Calu3 (cell line): ENCODE data around the gene FAM120B. TPM values are rescaled to one million over a fixed set of nuclear protein-coding genes. Genes with fewer than 3 reads are reported as not detected.

Source experiments
- BruUV-seq: library from RNA; stranded (reverse); fragments of 400-500 nt; replicated peaks from 2 replicates; lab custom pipeline; 2021; lab: Mats Ljungman, UMichigan
- CTCF ChIA-PET: fragments of 300-600 bp; sonication (Branson Sonifier 250); formaldehyde crosslinking; loops from one replicate; lab custom pipeline; 2022; ENCODE audit warnings: antibody characterized with exemption; lab: Charles Lee
- DNase-seq: peaks from one replicate; pipeline ENCODE4 v3.0.0; 2022
- H3K27ac Mint-ChIP-seq: one replicate; pipeline ENCODE4 v1.8.0; 2022; ENCODE audit warnings: mixed read lengths; ENCODE audit not compliant: unreplicated experiment
- H3K27me3 Mint-ChIP-seq: one replicate; pipeline ENCODE4 v1.8.0; 2022; ENCODE audit warnings: mixed read lengths; ENCODE audit not compliant: unreplicated experiment
- H3K36me3 Mint-ChIP-seq: one replicate; pipeline ENCODE4 v1.8.0; 2022; ENCODE audit warnings: mild to moderate bottlenecking, moderate library complexity, mixed read lengths; ENCODE audit not compliant: insufficient read depth, unreplicated experiment
- H3K4me1 Mint-ChIP-seq: one replicate; pipeline ENCODE4 v1.8.0; 2022; ENCODE audit warnings: mild to moderate bottlenecking, low read depth, mixed read lengths; ENCODE audit not compliant: unreplicated experiment
- H3K4me3 Mint-ChIP-seq: one replicate; pipeline ENCODE4 v1.8.0; 2022; ENCODE audit warnings: mild to moderate bottlenecking, low read depth, moderate library complexity, mixed read lengths; ENCODE audit not compliant: unreplicated experiment
- H3K9me3 Mint-ChIP-seq: one replicate; pipeline ENCODE4 v1.8.0; 2022; ENCODE audit warnings: low read depth, mixed read lengths; ENCODE audit not compliant: unreplicated experiment
- intact Hi-C: fragments of 100-400 bp; cut with micrococcal nuclease; formaldehyde crosslinking; loops from one replicate; pipeline ENCODE4 v1.10.0; 2022; ENCODE audit not compliant: unreplicated experiment
- total RNA-seq: library from RNA; stranded (reverse); gene quantifications from 2 replicates; pipeline ENCODE4 v1.2.3, GENCODE V29; 2022
- TF ChIP-seq, protein P1 (sequence below): fragments of 200-600 bp; IDR thresholded peaks from one replicate; pipeline ENCODE4 v1.8.0; 2022; ENCODE audit warnings: antibody characterized with exemption; ENCODE audit not compliant: unreplicated experiment

The FAM120B gene
- total RNA-seq, 1 experiment from 2014 or later: 13.2 TPM

- H3K27me3 Mint-ChIP-seq: no peaks in the 10 kb centered on the region
- DNase-seq: no peak
These were observed 95.9 kb downstream of the FAM120B start for GRCh38 chr6:170402318-170403040.

GRCh38 chr6:170403451-170403850 lies 96.9 kb downstream of the FAM120B start:
- H3K36me3 Mint-ChIP-seq: peaks cover 5% of the 10 kb centered on the region
- H3K9me3 Mint-ChIP-seq: no peaks in the 10 kb centered on the region
- H3K4me3 Mint-ChIP-seq: no peak overlapping the region
- TF ChIP-seq, protein P1, sequence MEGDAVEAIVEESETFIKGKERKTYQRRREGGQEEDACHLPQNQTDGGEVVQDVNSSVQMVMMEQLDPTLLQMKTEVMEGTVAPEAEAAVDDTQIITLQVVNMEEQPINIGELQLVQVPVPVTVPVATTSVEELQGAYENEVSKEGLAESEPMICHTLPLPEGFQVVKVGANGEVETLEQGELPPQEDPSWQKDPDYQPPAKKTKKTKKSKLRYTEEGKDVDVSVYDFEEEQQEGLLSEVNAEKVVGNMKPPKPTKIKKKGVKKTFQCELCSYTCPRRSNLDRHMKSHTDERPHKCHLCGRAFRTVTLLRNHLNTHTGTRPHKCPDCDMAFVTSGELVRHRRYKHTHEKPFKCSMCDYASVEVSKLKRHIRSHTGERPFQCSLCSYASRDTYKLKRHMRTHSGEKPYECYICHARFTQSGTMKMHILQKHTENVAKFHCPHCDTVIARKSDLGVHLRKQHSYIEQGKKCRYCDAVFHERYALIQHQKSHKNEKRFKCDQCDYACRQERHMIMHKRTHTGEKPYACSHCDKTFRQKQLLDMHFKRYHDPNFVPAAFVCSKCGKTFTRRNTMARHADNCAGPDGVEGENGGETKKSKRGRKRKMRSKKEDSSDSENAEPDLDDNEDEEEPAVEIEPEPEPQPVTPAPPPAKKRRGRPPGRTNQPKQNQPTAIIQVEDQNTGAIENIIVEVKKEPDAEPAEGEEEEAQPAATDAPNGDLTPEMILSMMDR: no peak
- no TSS peak for BruUV-seq
- H3K27me3 Mint-ChIP-seq: no peaks in the 10 kb centered on the region
- no peak for DNase-seq
- H3K4me1 Mint-ChIP-seq: no peaks in the 10 kb centered on the region
- intact Hi-C loops: no loop called here
- CTCF ChIA-PET: no interaction called here
- no peak overlapping the region for H3K27ac Mint-ChIP-seq

More at GRCh38 chr6:170402318-170403040, 95.9 kb downstream of the FAM120B start:
- Mint-ChIP-seq H3K4me3 (no peak overlapping the region), H3K4me1 (no peaks in the 10 kb centered on the region), H3K9me3 (no peaks in the 10 kb centered on the region), H3K36me3 (peaks cover 5% of the 10 kb centered on the region), H3K27ac (no peak overlapping the region)
- CTCF ChIA-PET: no interaction called here
- TF ChIP-seq, protein P1: no peak
- intact Hi-C loops: no loop called here
- BruUV-seq: no TSS peak

- intact Hi-C loops: no loop called here
- Mint-ChIP-seq H3K4me1 (no peaks in the 10 kb centered on the region), H3K27ac (no peak overlapping the region), H3K4me3 (no peak overlapping the region), H3K9me3 (no peaks in the 10 kb centered on the region), H3K36me3 (peaks cover 5% of the 10 kb centered on the region), H3K27me3 (no peaks in the 10 kb centered on the region)
- no peak for DNase-seq
- TF ChIP-seq, protein P1: no peak
- CTCF ChIA-PET: no interaction called here
- BruUV-seq: no TSS peak
These were observed 97.5 kb downstream of the FAM120B start for GRCh38 chr6:170404036-170404435.

- Mint-ChIP-seq H3K4me1 (no peaks in the 10 kb centered on the region), H3K36me3 (peaks cover 5% of the 10 kb centered on the region), H3K27me3 (no peaks in the 10 kb centered on the region), H3K27ac (no peak overlapping the region), H3K9me3 (no peaks in the 10 kb centered on the region), H3K4me3 (no peak overlapping the region)
- no peak for DNase-seq
- intact Hi-C loops: no loop called here
- no TSS peak for BruUV-seq
- TF ChIP-seq, protein P1: no peak
- CTCF ChIA-PET: no interaction called here
These were observed 98.1 kb downstream of the FAM120B start for GRCh38 chr6:170404697-170405096.
